Activated effector memory CD4-positive, alpha-beta T cell treated with anti-CD3 and anti-CD28 coated beads, Interleukin-2, amount 50 U/mL, for 16 hours (primary cell): ENCODE data around the gene FITM1.

Experiments used
- DNase-seq: peaks from one replicate; pipeline ENCODE4 v3.0.0-alpha.2; 2020

FITM1 gene

GRCh38 chr14:24141097-24141880 is 10.8 kb downstream of the FITM1 start, which contains the start of gene EMC9:
TSS of gene EMC9 (minus strand) at chr14:24141591. CDS start at chr14:24141304, 287 bp downstream.
- peak; percentile 100 for DNase-seq

GRCh38 chr14:24143511-24143910 is 13.1 kb downstream of the FITM1 start:
- no peak for DNase-seq

- no peak for DNase-seq
Measured at GRCh38 chr14:24144451-24144850, 14.0 kb downstream of the FITM1 start.

GRCh38 chr14:24145219-24145618 is 14.8 kb downstream of the FITM1 start:
- DNase-seq, result no peak

GRCh38 chr14:24145690-24146452 is 15.4 kb downstream of the FITM1 start:
- DNase-seq, result no peak

GRCh38 chr14:24146453-24146977 is 16.1 kb downstream of the FITM1 start, which contains the start of gene PSME2:
TSS of gene PSME2 (minus strand) at chr14:24146610. CDS start at chr14:24146581, 29 bp downstream.
- peak; percentile 94 for DNase-seq

GRCh38 chr14:24146978-24147760 is 16.7 kb downstream of the FITM1 start, which contains the start of gene RNF31:
TSS of gene RNF31 (plus strand) at chr14:24147498. CDS start at chr14:24147699, 201 bp downstream.
- DNase-seq, result peak; percentile 99

GRCh38 chr14:24147761-24148428 is 17.4 kb downstream of the FITM1 start:
- no peak for DNase-seq

GRCh38 chr14:24149302-24149969 is 19.0 kb downstream of the FITM1 start:
- no peak for DNase-seq

GRCh38 chr14:24150061-24150460 is 19.6 kb downstream of the FITM1 start:
- no peak for DNase-seq

- DNase-seq, result no peak
Measured at GRCh38 chr14:24150567-24150966, 20.1 kb downstream of the FITM1 start.

- DNase-seq, result no peak
Measured at GRCh38 chr14:24150993-24151392, 20.5 kb downstream of the FITM1 start.

- no peak for DNase-seq
Measured at GRCh38 chr14:24151404-24152080, 21.1 kb downstream of the FITM1 start.

- DNase-seq, result no peak
Measured at GRCh38 chr14:24155100-24155499, 24.6 kb downstream of the FITM1 start.

GRCh38 chr14:24156840-24157239 is 26.4 kb downstream of the FITM1 start:
- DNase-seq, result no peak

GRCh38 chr14:24157331-24157730 is 26.9 kb downstream of the FITM1 start:
- DNase-seq, result no peak

- DNase-seq, result no peak
Measured at GRCh38 chr14:24159777-24160498, 29.5 kb downstream of the FITM1 start.

- DNase-seq, result no peak
Measured at GRCh38 chr14:24160499-24160849, 30.0 kb downstream of the FITM1 start.

GRCh38 chr14:24160850-24161804 is 30.7 kb downstream of the FITM1 start, which contains the start of gene IRF9:
TSS of gene IRF9 (plus strand) at chr14:24161265. CDS start at chr14:24162145, 880 bp downstream.
- peak; percentile 99 for DNase-seq
